HT1080 (cell line): ENCODE data around the gene SLC6A5. TPM values are rescaled to one million over a fixed set of nuclear protein-coding genes. Genes with fewer than 3 reads are reported as not detected.
A peak's percentile ranks its signal among the peaks of the same experiment; 100 is the strongest.

Source experiments
- DNase-seq: peaks from one replicate; pipeline ENCODE4 v3.0.0-alpha.2; 2015; ENCODE audit warnings: low read depth
- total RNA-seq: library from RNA; depleted of rRNA; stranded (reverse); fragments of >200 nt; shearing (Covaris generic); gene quantifications from 2 replicates; pipeline ENCODE4 v1.2.3, GENCODE V29; 2014

SLC6A5 gene
- total RNA-seq, 1 experiment from 2014 or later, result not detected

- no peak for DNase-seq
These were observed 2.9 kb upstream of the SLC6A5 start for GRCh38 chr11:20596205-20597153.

GRCh38 chr11:20597154-20597679, 2.2 kb upstream of the SLC6A5 start:
- no peak for DNase-seq

GRCh38 chr11:20597680-20598484, 1.5 kb upstream of the SLC6A5 start:
- DNase-seq, result no peak

- DNase-seq, result no peak
These were observed 916 bp upstream of the SLC6A5 start for GRCh38 chr11:20598492-20598891.

GRCh38 chr11:20600020-20600346, 575 bp downstream of the SLC6A5 start:
- DNase-seq, result no peak

GRCh38 chr11:20600551-20600950, 1.1 kb downstream of the SLC6A5 start:
- DNase-seq, result no peak

- no peak for DNase-seq
These were observed 2.0 kb downstream of the SLC6A5 start for GRCh38 chr11:20601221-20601914.

GRCh38 chr11:20604295-20604803, 4.9 kb downstream of the SLC6A5 start:
- DNase-seq, result no peak

GRCh38 chr11:20604864-20605601, 5.6 kb downstream of the SLC6A5 start:
- no peak for DNase-seq

- DNase-seq, result no peak
These were observed 6.2 kb downstream of the SLC6A5 start for GRCh38 chr11:20605602-20606091.

- no peak for DNase-seq
These were observed 9.5 kb downstream of the SLC6A5 start for GRCh38 chr11:20608934-20609333.

- peak; percentile 67 for DNase-seq
These were observed 10.6 kb downstream of the SLC6A5 start for GRCh38 chr11:20609727-20610707.

- DNase-seq, result no peak
These were observed 11.4 kb downstream of the SLC6A5 start for GRCh38 chr11:20610825-20611224.

- no peak for DNase-seq
These were observed 12.0 kb downstream of the SLC6A5 start for GRCh38 chr11:20611445-20611844.

- peak; percentile 13 for DNase-seq
These were observed 12.5 kb downstream of the SLC6A5 start for GRCh38 chr11:20611892-20612291.

- no peak for DNase-seq
These were observed 13.0 kb downstream of the SLC6A5 start for GRCh38 chr11:20612416-20612815.

- no peak for DNase-seq
These were observed 17.5 kb downstream of the SLC6A5 start for GRCh38 chr11:20616920-20617319.

GRCh38 chr11:20617346-20618005, 18.1 kb downstream of the SLC6A5 start:
- DNase-seq, result no peak

- DNase-seq, result no peak
These were observed 18.7 kb downstream of the SLC6A5 start for GRCh38 chr11:20618083-20618482.
